DND-41 (cell line): ENCODE measurements around the gene OSBPL9.

Source experiments
- ATAC-seq: fragments of 200-7000 bp; cut with Tn5 transposase; 3 replicates; pipeline ENCODE4 v1.9.1; 2021; ENCODE audit warnings: low read depth; ENCODE audit not compliant: insufficient read depth
- DNase-seq: peaks from one replicate; pipeline ENCODE4 v3.0.0-alpha.2; 2020
- H2AFZ ChIP-seq: 2 replicates; pipeline ENCODE4 v1.6.0; 2012; ENCODE audit warnings: low read depth, low read length
- H3K27ac ChIP-seq: 2 replicates; pipeline ENCODE4 v1.5.1; 2012; ENCODE audit warnings: low read length, inconsistent platforms
- H3K27me3 ChIP-seq: fragments of 200-600 bp; sonication (generic); 2 replicates; pipeline ENCODE4 v1.6.0; 2012; ENCODE audit warnings: low read length, mild to moderate bottlenecking, inconsistent platforms; ENCODE audit not compliant: insufficient read depth, poor library complexity
- H3K36me3 ChIP-seq: 2 replicates; pipeline ENCODE4 v1.5.1; 2012; ENCODE audit warnings: low read length, inconsistent platforms; ENCODE audit not compliant: insufficient read depth
- H3K4me1 ChIP-seq: 2 replicates; pipeline ENCODE4 v1.5.1; 2012; ENCODE audit warnings: mild to moderate bottlenecking, low read length; ENCODE audit not compliant: insufficient read depth
- H3K4me2 ChIP-seq: 2 replicates; pipeline ENCODE4 v1.6.0; 2012; ENCODE audit warnings: mild to moderate bottlenecking, moderate library complexity, low read length, inconsistent platforms; ENCODE audit not compliant: insufficient read depth
- H3K4me3 ChIP-seq, 2 experiments: fragments of 200-600 bp in 1 of 2; shearing (Covaris generic) in 1 of 2; 2 replicates each; pipeline ENCODE4 v1.5.1; 2012 to 2016; ENCODE audit warnings: inconsistent platforms in 2 of 2, low read length in 2 of 2, mild to moderate bottlenecking in 2 of 2, low read depth in 1 of 2, moderate library complexity in 1 of 2
- H3K79me2 ChIP-seq: 2 replicates; pipeline ENCODE4 v1.6.0; 2012; ENCODE audit warnings: low read length, inconsistent platforms; ENCODE audit not compliant: insufficient read depth
- H3K9ac ChIP-seq: 2 replicates; pipeline ENCODE4 v1.6.0; 2012; ENCODE audit warnings: low read depth, mild to moderate bottlenecking, inconsistent platforms, low read length, moderate library complexity
- H3K9me3 ChIP-seq: 2 replicates; pipeline ENCODE4 v1.5.1; 2012; ENCODE audit warnings: low read length, moderate library complexity, mild to moderate bottlenecking, inconsistent platforms; ENCODE audit not compliant: insufficient read depth, severe bottlenecking
- H4K20me1 ChIP-seq: 2 replicates; pipeline ENCODE4 v1.6.0; 2012; ENCODE audit warnings: low read length; ENCODE audit not compliant: insufficient read depth
- EZH2 ChIP-seq: IDR thresholded peaks from 3 replicates; pipeline ENCODE4 v1.6.1; 2012; ENCODE audit warnings: borderline replicate concordance, low read depth, mild to moderate bottlenecking, moderate library complexity, low read length, inconsistent platforms; ENCODE audit not compliant: severe bottlenecking
- TF ChIP-seq, protein P1 (sequence below): IDR thresholded peaks from 2 replicates; pipeline ENCODE4 v1.5.1; 2012; ENCODE audit warnings: borderline replicate concordance, low read length, moderate library complexity, mild to moderate bottlenecking; ENCODE audit not compliant: poor library complexity, severe bottlenecking; ENCODE audit errors: extremely low read depth

OSBPL9 gene

DNA sequence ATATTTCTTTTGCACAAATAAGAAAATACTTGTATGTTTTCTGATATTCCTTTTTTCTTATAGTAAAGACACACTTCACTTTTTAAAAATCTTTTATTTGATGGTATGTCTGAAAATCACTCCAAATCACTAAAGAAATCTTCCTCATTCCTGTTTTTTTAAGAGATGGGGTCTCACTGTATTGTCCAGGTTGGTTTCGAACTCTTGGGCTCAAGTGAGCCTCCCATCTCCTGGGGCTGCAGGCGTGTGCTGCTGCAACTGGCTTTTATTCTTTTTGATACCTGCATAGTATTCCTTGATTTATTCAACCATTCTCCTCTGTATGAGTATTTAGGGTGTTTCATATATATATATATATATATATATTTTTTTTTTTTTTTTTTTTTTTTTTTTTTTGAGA, 88.1 kb downstream of the OSBPL9 start:
- Histone ChIP-seq H3K79me2 (no peaks in the 10 kb centered on the region; the same call in 1 of the 2 replicates), H3K9me3 (no peaks in the 10 kb centered on the region), H3K4me2 (no peak overlapping the region), H3K27me3 (no peaks in the 10 kb centered on the region), H3K9ac (no peak overlapping the region), H3K4me1 (no peaks in the 10 kb centered on the region), H2AFZ (no peak overlapping the region), H4K20me1 (peaks cover 9% of the 10 kb centered on the region; the same call in 1 of the 2 replicates), H3K4me3 (no peak overlapping the region), H3K27ac (no peak overlapping the region), H3K36me3 (no peaks in the 10 kb centered on the region)
- TF ChIP-seq, protein P1, sequence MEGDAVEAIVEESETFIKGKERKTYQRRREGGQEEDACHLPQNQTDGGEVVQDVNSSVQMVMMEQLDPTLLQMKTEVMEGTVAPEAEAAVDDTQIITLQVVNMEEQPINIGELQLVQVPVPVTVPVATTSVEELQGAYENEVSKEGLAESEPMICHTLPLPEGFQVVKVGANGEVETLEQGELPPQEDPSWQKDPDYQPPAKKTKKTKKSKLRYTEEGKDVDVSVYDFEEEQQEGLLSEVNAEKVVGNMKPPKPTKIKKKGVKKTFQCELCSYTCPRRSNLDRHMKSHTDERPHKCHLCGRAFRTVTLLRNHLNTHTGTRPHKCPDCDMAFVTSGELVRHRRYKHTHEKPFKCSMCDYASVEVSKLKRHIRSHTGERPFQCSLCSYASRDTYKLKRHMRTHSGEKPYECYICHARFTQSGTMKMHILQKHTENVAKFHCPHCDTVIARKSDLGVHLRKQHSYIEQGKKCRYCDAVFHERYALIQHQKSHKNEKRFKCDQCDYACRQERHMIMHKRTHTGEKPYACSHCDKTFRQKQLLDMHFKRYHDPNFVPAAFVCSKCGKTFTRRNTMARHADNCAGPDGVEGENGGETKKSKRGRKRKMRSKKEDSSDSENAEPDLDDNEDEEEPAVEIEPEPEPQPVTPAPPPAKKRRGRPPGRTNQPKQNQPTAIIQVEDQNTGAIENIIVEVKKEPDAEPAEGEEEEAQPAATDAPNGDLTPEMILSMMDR: no peak
- TF ChIP-seq EZH2: no peak
- DNase-seq: no peak
- no peak for ATAC-seq

DNA sequence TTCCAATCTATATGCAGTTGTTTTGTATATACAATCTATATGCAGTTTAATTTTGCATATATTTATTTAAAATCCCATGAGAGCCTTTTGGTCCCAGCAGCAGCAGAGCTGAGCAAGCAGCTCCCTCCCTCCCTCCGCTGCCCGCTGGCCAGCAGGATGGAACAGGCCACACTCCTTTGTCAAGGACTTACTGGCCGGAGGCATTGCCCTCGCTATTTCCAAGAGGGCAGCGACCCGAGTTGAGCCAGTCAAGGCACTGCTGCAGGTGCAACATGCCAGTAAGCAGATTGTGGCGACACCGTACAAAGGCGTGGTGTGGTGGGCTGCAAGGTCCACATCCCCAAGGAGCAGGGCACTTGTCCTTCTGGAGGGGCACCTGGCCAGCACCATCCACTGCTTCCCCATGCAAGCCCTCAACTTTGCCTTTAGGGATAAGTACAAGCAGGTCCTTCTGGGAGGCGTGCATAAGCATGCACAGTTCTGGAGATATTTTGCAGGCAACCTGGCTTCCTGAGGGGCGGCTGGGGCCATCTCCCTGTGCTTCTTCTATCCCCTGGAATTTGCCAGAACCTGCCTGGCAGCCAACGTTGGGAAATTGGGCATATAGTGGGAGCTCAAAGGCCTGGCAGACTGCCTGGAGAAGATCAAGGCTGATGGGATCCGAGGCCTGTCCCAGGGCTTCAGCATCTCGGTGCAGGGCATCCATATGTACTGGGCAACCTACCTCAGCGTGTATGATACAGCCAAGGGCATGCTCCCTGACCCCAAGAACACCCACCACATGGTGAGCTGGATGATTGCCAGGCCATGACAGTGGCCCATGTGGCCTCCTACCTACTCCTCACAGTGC, 92.2 kb downstream of the OSBPL9 start:
- H3K9ac ChIP-seq: no peak overlapping the region
- no peak overlapping the region for H3K4me2 ChIP-seq
- H3K9me3 ChIP-seq: no peaks in the 10 kb centered on the region
- no peak overlapping the region for H3K4me3 ChIP-seq
- TF ChIP-seq, protein P1: no peak
- TF ChIP-seq EZH2: no peak
- ATAC-seq (no peak), DNase-seq (no peak)
- H3K27me3 ChIP-seq: no peaks in the 10 kb centered on the region
- H4K20me1 ChIP-seq: peaks cover 9% of the 10 kb centered on the region; the same call in 1 of the 2 replicates
- H3K36me3 ChIP-seq: no peaks in the 10 kb centered on the region
- no peak overlapping the region for H2AFZ ChIP-seq
- no peaks in the 10 kb centered on the region for H3K4me1 ChIP-seq
- no peaks in the 10 kb centered on the region; the same call in 1 of the 2 replicates for H3K79me2 ChIP-seq
- H3K27ac ChIP-seq: no peak overlapping the region

DNA sequence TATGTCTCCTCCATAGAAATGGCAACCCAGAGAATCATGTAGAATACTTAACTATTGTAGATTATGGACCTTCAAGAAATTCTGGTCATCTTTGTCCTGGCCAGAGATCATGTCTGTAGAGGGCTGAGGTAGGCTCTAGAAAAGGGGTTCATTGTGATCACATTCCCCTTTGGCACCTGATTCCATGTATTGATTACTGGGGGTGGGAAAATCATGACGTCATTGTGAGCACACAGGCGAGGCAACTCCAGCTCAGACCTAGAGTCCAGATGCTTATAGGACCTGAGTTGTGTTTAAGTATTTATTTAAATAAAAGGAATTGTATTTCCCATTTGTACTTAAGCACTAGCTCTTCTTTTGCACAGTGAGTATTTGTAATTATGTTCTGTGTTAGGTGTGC, 93.1 kb downstream of the OSBPL9 start:
- ATAC-seq (no peak), DNase-seq (no peak)
- Histone ChIP-seq H3K27me3 (no peaks in the 10 kb centered on the region), H3K36me3 (no peaks in the 10 kb centered on the region), H3K27ac (no peak overlapping the region), H3K4me3 (no peak overlapping the region), H3K9ac (no peak overlapping the region), H3K9me3 (no peaks in the 10 kb centered on the region), H3K4me1 (no peaks in the 10 kb centered on the region), H4K20me1 (peaks cover 9% of the 10 kb centered on the region; the same call in 1 of the 2 replicates), H3K4me2 (no peak overlapping the region), H2AFZ (no peak overlapping the region), H3K79me2 (no peaks in the 10 kb centered on the region; the same call in 1 of the 2 replicates)
- TF ChIP-seq, protein P1: no peak
- no peak for TF ChIP-seq EZH2
